HFFc6 (cell line): ENCODE measurements around the gene SLC32A1. TPM values are rescaled to one million over a fixed set of nuclear protein-coding genes. Genes with fewer than 3 reads are reported as not detected.

ENCODE experiments used
- DNase-seq: peaks from one replicate; pipeline ENCODE4 v3.0.0-alpha.2; 2018
- H3K27ac Mint-ChIP-seq: 2 replicates; pipeline ENCODE4 v1.8.0; 2020; ENCODE audit warnings: mild to moderate bottlenecking, mixed read lengths
- H3K27me3 Mint-ChIP-seq: 2 replicates; pipeline ENCODE4 v1.8.0; 2021; ENCODE audit warnings: mild to moderate bottlenecking, moderate library complexity, mixed read lengths; ENCODE audit not compliant: insufficient read depth
- H3K36me3 Mint-ChIP-seq: 2 replicates; pipeline ENCODE4 v1.8.0; 2021; ENCODE audit warnings: low read depth, mixed read lengths
- H3K4me1 Mint-ChIP-seq: 2 replicates; pipeline ENCODE4 v1.8.0; 2020; ENCODE audit warnings: low read depth, mixed read lengths
- H3K4me3 Mint-ChIP-seq: 2 replicates; pipeline ENCODE4 v1.8.0; 2020; ENCODE audit warnings: mild to moderate bottlenecking, moderate library complexity, mixed read lengths
- H3K9me3 Mint-ChIP-seq: 2 replicates; pipeline ENCODE4 v1.8.0; 2020; ENCODE audit warnings: mild to moderate bottlenecking, mixed read lengths
- long read RNA-seq: library from polyadenylated mRNA; unstranded; transcript quantifications from one replicate; pipeline ENCODE4 v2.0.0, GENCODE V29; 2019
- total RNA-seq, 6 experiments: library from RNA; stranded (reverse); fragmentation: NEBNext Ultra II Directional; extraction: Animal tissue kit (Norgen Biotek cat#: 25700); gene quantifications; 2 replicates in 1 of 6; 3 replicates in 5 of 6; pipeline ENCODE4 v1.2.3, GENCODE V29; 2021
- TF ChIP-seq, protein P1 (sequence below): fragments of 200-600 bp; sonication (generic); IDR thresholded peaks from 2 replicates; pipeline ENCODE4 v1.5.0; 2021; ENCODE audit warnings: antibody characterized with exemption, mild to moderate bottlenecking

Gene SLC32A1
- not detected for total RNA-seq
- long read RNA-seq: 0 reads

GRCh38 chr20:38723848-38724625 is at the start of gene SLC32A1:
SLC32A1 (plus strand) TSS chr20:38724486; CDS start chr20:38724725, 239 bp downstream.
- Mint-ChIP-seq H3K9me3 (peaks cover 9% of the 10 kb centered on the region; the same call in 1 of the 2 replicates), H3K27ac (no peak within 1 kb of the TSS), H3K36me3 (peaks cover 8% of the 10 kb centered on the region), H3K4me3 (no peak within 1 kb of the TSS), H3K27me3 (peaks cover 60% of the 10 kb centered on the region), H3K4me1 (peaks cover 6% of the 10 kb centered on the region)
- TF ChIP-seq, protein P1, sequence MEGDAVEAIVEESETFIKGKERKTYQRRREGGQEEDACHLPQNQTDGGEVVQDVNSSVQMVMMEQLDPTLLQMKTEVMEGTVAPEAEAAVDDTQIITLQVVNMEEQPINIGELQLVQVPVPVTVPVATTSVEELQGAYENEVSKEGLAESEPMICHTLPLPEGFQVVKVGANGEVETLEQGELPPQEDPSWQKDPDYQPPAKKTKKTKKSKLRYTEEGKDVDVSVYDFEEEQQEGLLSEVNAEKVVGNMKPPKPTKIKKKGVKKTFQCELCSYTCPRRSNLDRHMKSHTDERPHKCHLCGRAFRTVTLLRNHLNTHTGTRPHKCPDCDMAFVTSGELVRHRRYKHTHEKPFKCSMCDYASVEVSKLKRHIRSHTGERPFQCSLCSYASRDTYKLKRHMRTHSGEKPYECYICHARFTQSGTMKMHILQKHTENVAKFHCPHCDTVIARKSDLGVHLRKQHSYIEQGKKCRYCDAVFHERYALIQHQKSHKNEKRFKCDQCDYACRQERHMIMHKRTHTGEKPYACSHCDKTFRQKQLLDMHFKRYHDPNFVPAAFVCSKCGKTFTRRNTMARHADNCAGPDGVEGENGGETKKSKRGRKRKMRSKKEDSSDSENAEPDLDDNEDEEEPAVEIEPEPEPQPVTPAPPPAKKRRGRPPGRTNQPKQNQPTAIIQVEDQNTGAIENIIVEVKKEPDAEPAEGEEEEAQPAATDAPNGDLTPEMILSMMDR: no peak
- DNase-seq: no peak

GRCh38 chr20:38674765-38675133 is 49.5 kb upstream of the SLC32A1 start:
- Mint-ChIP-seq H3K27me3 (peaks cover 29% of the 10 kb centered on the region), H3K4me1 (peaks cover 6% of the 10 kb centered on the region; the same call in 1 of the 2 replicates), H3K4me3 (peak overlapping the region; percentile 52), H3K9me3 (no peaks in the 10 kb centered on the region), H3K27ac (no peak overlapping the region), H3K36me3 (no peaks in the 10 kb centered on the region)
- DNase-seq: no peak
- TF ChIP-seq, protein P1: no peak

DNA sequence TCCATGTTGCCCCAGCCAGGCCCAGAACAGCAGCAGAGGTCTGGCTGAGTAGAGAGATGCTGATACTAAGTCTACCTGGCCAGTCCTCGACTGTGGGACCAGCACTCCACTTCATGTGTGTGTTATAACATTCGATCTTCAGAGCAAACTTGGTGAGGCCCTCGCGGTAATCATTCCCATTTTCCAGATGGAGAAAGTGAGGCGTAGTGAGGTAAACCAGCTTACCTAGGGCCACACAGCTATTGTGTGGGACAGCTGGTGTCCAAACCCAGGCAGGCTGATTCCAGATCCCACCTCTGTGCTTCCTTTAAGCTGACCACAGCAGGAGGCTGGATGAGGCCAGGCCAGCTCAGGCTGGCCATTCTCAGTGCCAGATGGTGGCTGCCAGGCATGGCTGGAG is 47.7 kb upstream of the SLC32A1 start:
- Mint-ChIP-seq H3K36me3 (no peaks in the 10 kb centered on the region), H3K4me3 (no peak overlapping the region), H3K4me1 (peaks cover 6% of the 10 kb centered on the region; the same call in 1 of the 2 replicates), H3K27ac (no peak overlapping the region), H3K27me3 (peaks cover 19% of the 10 kb centered on the region), H3K9me3 (no peaks in the 10 kb centered on the region)
- TF ChIP-seq, protein P1: no peak
- DNase-seq: no peak

- Mint-ChIP-seq H3K27me3 (peaks cover 1% of the 10 kb centered on the region; the same call in 1 of the 2 replicates), H3K9me3 (no peaks in the 10 kb centered on the region), H3K36me3 (no peaks in the 10 kb centered on the region), H3K4me3 (no peak overlapping the region), H3K27ac (no peak overlapping the region), H3K4me1 (no peaks in the 10 kb centered on the region)
- TF ChIP-seq, protein P1: no peak
- peak; percentile 18 for DNase-seq
These were observed 43.6 kb upstream of the SLC32A1 start for GRCh38 chr20:38680500-38681306.

- Mint-ChIP-seq H3K27me3 (peaks cover 6% of the 10 kb centered on the region), H3K4me3 (no peak overlapping the region), H3K36me3 (no peaks in the 10 kb centered on the region), H3K27ac (no peak overlapping the region), H3K9me3 (no peaks in the 10 kb centered on the region), H3K4me1 (no peaks in the 10 kb centered on the region)
- TF ChIP-seq, protein P1: no peak
- no peak for DNase-seq
These were observed 39.0 kb upstream of the SLC32A1 start for GRCh38 chr20:38685271-38685670.
